Loucy (cell line): ENCODE results near the gene CCDC85B.

Experiments used
- CTCF ChIP-seq: fragments of 200-600 bp; sonication (generic); conservative IDR thresholded peaks from 2 replicates; pipeline ENCODE4 v1.5.1; 2014; ENCODE audit warnings: mild to moderate bottlenecking, antibody characterized with exemption, low read length
- EZH2phosphoT487 ChIP-seq: fragments of 200-600 bp; IDR thresholded peaks from 2 replicates; pipeline ENCODE4 v1.6.1; 2018; ENCODE audit warnings: antibody characterized with exemption, mild to moderate bottlenecking, moderate library complexity, borderline replicate concordance

- TF ChIP-seq CTCF (no peak), EZH2phosphoT487 (no peak)
Measured at GRCh38 chr11:65871811-65872548, 18.5 kb upstream of the CCDC85B start.
